Neural progenitor cell (in vitro differentiated cells): ENCODE results near the gene ABCE1. TPM values are rescaled to one million over a fixed set of nuclear protein-coding genes. Genes with fewer than 3 reads are reported as not detected.

ENCODE experiments used
- DNase-seq: peaks from one replicate; pipeline ENCODE4 v3.0.0-alpha.2; 2016; ENCODE audit warnings: low spot score
- H2AFZ ChIP-seq: fragments of 200-600 bp; sonication (generic); replicated peaks from 2 replicates; pipeline ENCODE4 v1.6.1; 2016; ENCODE audit warnings: antibody characterized with exemption
- H3F3A ChIP-seq: fragments of 200-600 bp; sonication (generic); 2 replicates; pipeline ENCODE4 v1.6.1; 2016; ENCODE audit warnings: antibody characterized with exemption, low read depth
- H3K27ac ChIP-seq: fragments of 200-600 bp; sonication (generic); 2 replicates; pipeline ENCODE4 v1.5.1; 2016; ENCODE audit warnings: mild to moderate bottlenecking
- H3K27me3 ChIP-seq: fragments of 200-600 bp; sonication (generic); 2 replicates; pipeline ENCODE4 v1.6.1; 2016; ENCODE audit warnings: mild to moderate bottlenecking, moderate library complexity
- H3K36me3 ChIP-seq: fragments of 200-600 bp; sonication (generic); 2 replicates; pipeline ENCODE4 v1.5.1; 2016
- H3K4me1 ChIP-seq: fragments of 200-600 bp; sonication (generic); 2 replicates; pipeline ENCODE4 v1.6.1; 2016; ENCODE audit warnings: mixed run types
- H3K4me2 ChIP-seq: fragments of 200-600 bp; sonication (generic); 2 replicates; pipeline ENCODE4 v1.6.1; 2016
- H3K4me3 ChIP-seq: fragments of 200-600 bp; sonication (generic); 2 replicates; pipeline ENCODE4 v1.5.1; 2016
- H3K79me2 ChIP-seq: fragments of 200-600 bp; sonication (generic); 2 replicates; pipeline ENCODE4 v1.6.1; 2016; ENCODE audit warnings: low read depth
- H3K9ac ChIP-seq: fragments of 200-600 bp; sonication (generic); 2 replicates; pipeline ENCODE4 v1.6.1; 2016
- H3K9me3 ChIP-seq: fragments of 200-600 bp; sonication (generic); 2 replicates; pipeline ENCODE4 v1.5.1; 2016; ENCODE audit warnings: low read depth
- H4K20me1 ChIP-seq: fragments of 200-600 bp; sonication (generic); 2 replicates; pipeline ENCODE4 v1.6.1; 2016; ENCODE audit warnings: low read depth
- H3K27ac Mint-ChIP-seq: 3 replicates; pipeline ENCODE4 v1.8.0; 2021; ENCODE audit warnings: mixed read lengths
- H3K27me3 Mint-ChIP-seq: 2 replicates; pipeline ENCODE4 v1.8.0; 2022; ENCODE audit warnings: low read depth, mild to moderate bottlenecking, inconsistent platforms, moderate library complexity, mixed read lengths; ENCODE audit not compliant: insufficient read depth
- H3K36me3 Mint-ChIP-seq: 3 replicates; pipeline ENCODE4 v1.8.0; 2021; ENCODE audit warnings: mixed read lengths
- H3K4me1 Mint-ChIP-seq: 3 replicates; pipeline ENCODE4 v1.8.0; 2021; ENCODE audit warnings: mixed read lengths
- H3K4me3 Mint-ChIP-seq: 3 replicates; pipeline ENCODE4 v1.8.0; 2021; ENCODE audit warnings: mild to moderate bottlenecking, moderate library complexity, mixed read lengths
- H3K9me3 Mint-ChIP-seq: 3 replicates; pipeline ENCODE4 v1.8.0; 2020; ENCODE audit warnings: mixed read lengths
- EZH2 ChIP-seq: fragments of 200-600 bp; sonication (generic); IDR thresholded peaks from 2 replicates; pipeline ENCODE4 v1.6.1; 2017; ENCODE audit warnings: antibody characterized with exemption, mild to moderate bottlenecking, moderate library complexity
- EZH2phosphoT487 ChIP-seq: fragments of 200-600 bp; sonication (generic); IDR thresholded peaks from 2 replicates; pipeline ENCODE4 v1.6.1; 2017; ENCODE audit warnings: antibody characterized with exemption
- total RNA-seq: library from RNA; depleted of rRNA; stranded (reverse); fragments of >200 nt; gene quantifications from 2 replicates; pipeline ENCODE4 v1.2.3, GENCODE V29; 2015; ENCODE audit warnings: low replicate concordance
- TF ChIP-seq, protein P1 (sequence below): fragments of 200-600 bp; sonication (generic); IDR thresholded peaks from 2 replicates; pipeline ENCODE4 v1.5.1; 2017; ENCODE audit warnings: antibody characterized with exemption, mild to moderate bottlenecking

ABCE1 gene
- total RNA-seq, 1 donor from 2014 or later = 148 TPM

DNA sequence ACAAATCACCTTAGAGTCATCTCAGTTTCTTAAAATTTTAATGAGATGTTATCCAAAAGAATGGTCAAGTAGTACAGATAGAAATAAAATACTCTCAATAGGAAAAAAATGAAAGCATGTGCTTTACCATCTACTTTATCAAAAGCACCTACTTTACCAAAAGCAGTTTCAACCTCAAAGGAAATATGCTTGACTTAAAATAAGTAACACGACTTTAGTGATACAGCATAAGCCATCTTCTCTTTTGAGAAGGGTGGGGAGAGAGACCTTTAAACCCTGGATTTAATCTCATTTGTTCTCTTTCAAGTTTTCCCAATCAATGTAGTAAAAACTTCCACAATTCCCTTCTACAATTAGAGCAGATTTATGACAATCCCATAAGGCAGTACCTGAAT is 55.8 kb downstream of the ABCE1 start:
- Histone ChIP-seq H3F3A (no peaks in the 10 kb centered on the region), H3K4me2 (no peak overlapping the region), H4K20me1 (no peaks in the 10 kb centered on the region), H3K27me3 (no peaks in the 10 kb centered on the region), H3K27ac (no peak overlapping the region), H3K9ac (no peak overlapping the region), H3K79me2 (no peaks in the 10 kb centered on the region), H3K36me3 (peaks cover 17% of the 10 kb centered on the region), H3K4me3 (no peak overlapping the region), H3K9me3 (no peaks in the 10 kb centered on the region), H3K4me1 (no peaks in the 10 kb centered on the region), H2AFZ (no peak overlapping the region)
- Mint-ChIP-seq H3K4me1 (no peaks in the 10 kb centered on the region), H3K27ac (no peak overlapping the region), H3K4me3 (no peak overlapping the region), H3K36me3 (peaks cover 27% of the 10 kb centered on the region), H3K27me3 (no peaks in the 10 kb centered on the region), H3K9me3 (no peaks in the 10 kb centered on the region)
- TF ChIP-seq, protein P1, sequence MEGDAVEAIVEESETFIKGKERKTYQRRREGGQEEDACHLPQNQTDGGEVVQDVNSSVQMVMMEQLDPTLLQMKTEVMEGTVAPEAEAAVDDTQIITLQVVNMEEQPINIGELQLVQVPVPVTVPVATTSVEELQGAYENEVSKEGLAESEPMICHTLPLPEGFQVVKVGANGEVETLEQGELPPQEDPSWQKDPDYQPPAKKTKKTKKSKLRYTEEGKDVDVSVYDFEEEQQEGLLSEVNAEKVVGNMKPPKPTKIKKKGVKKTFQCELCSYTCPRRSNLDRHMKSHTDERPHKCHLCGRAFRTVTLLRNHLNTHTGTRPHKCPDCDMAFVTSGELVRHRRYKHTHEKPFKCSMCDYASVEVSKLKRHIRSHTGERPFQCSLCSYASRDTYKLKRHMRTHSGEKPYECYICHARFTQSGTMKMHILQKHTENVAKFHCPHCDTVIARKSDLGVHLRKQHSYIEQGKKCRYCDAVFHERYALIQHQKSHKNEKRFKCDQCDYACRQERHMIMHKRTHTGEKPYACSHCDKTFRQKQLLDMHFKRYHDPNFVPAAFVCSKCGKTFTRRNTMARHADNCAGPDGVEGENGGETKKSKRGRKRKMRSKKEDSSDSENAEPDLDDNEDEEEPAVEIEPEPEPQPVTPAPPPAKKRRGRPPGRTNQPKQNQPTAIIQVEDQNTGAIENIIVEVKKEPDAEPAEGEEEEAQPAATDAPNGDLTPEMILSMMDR = no peak
- DNase-seq = no peak

DNA sequence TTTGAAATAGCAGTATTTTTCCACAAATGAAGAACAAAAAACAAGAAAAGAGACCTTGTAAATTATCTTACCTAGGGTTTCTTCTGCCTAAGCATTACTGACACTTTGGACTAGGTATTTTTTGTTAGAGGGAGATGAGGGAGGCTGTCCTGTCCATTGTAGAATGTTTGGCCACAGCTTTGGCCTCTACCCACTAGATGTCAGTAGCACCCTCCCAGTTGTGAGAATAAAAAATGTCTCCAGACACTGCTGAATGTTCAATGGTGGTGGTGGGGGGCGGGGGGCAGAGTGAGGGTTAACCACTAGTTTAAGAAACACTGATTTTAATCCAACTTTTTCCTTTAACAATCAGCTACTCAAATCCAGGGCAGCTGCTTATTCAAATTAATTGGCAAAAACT is 56.5 kb downstream of the ABCE1 start:
- no peak for TF ChIP-seq EZH2phosphoT487
- TF ChIP-seq, protein P1 = peak; percentile 62
- no peak overlapping the region for H3K9ac ChIP-seq
- H3K4me1 ChIP-seq = no peaks in the 10 kb centered on the region
- DNase-seq = peak; percentile 50
- H3K79me2 ChIP-seq = no peaks in the 10 kb centered on the region
- no peaks in the 10 kb centered on the region for H3K4me1 Mint-ChIP-seq
- no peaks in the 10 kb centered on the region for H3K9me3 Mint-ChIP-seq
- peaks cover 17% of the 10 kb centered on the region for H3K36me3 ChIP-seq
- H3K36me3 Mint-ChIP-seq = peaks cover 25% of the 10 kb centered on the region
- H3K27ac ChIP-seq = no peak overlapping the region
- no peak overlapping the region for H2AFZ ChIP-seq
- no peaks in the 10 kb centered on the region for H3F3A ChIP-seq
- no peaks in the 10 kb centered on the region for H3K27me3 Mint-ChIP-seq
- no peak overlapping the region for H3K4me2 ChIP-seq
- no peaks in the 10 kb centered on the region for H4K20me1 ChIP-seq
- H3K4me3 ChIP-seq = no peak overlapping the region
- H3K27me3 ChIP-seq = no peaks in the 10 kb centered on the region
- H3K9me3 ChIP-seq = no peaks in the 10 kb centered on the region
- H3K4me3 Mint-ChIP-seq = no peak overlapping the region
- H3K27ac Mint-ChIP-seq = no peak overlapping the region

DNA sequence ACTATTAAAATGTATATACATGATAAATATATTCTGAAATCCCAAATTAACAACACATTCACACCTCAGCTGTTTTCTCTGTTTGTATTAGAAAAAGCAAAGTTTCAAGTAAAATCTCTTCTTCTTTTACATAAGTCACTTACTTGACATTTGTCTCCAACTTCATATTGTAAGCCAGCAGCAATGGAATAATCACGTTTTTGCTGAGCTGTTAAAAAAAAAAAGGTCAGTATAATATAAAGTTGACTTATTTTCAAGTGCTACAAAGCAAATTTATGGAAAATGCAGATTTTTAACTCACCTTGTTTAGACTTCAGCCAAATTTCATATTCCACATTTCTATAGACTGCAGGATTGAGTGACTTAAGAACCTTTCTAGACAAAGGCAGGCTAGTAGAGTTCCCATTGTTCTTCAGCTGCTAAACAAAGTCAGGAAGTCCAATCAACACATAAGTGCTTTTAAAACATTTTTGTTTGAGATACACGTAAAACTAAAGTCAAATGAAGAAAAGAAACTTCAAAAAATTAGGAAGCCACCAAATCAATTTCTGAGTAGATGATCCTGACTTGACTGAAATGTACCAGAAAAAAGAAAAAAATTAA is 57.3 kb downstream of the ABCE1 start:
- peaks cover 17% of the 10 kb centered on the region for H3K36me3 Mint-ChIP-seq
- H3K4me1 Mint-ChIP-seq = no peaks in the 10 kb centered on the region
- H3K79me2 ChIP-seq = no peaks in the 10 kb centered on the region
- no peaks in the 10 kb centered on the region for H3K27me3 Mint-ChIP-seq
- H3K27ac Mint-ChIP-seq = no peak overlapping the region
- no peaks in the 10 kb centered on the region for H3K9me3 ChIP-seq
- no peak overlapping the region for H3K9ac ChIP-seq
- H2AFZ ChIP-seq = no peak overlapping the region
- no peaks in the 10 kb centered on the region for H3K27me3 ChIP-seq
- no peaks in the 10 kb centered on the region for H3K9me3 Mint-ChIP-seq
- TF ChIP-seq EZH2 = no peak
- no peak for TF ChIP-seq EZH2phosphoT487
- TF ChIP-seq, protein P1 = no peak
- H3K4me3 ChIP-seq = no peak overlapping the region
- H3K27ac ChIP-seq = no peak overlapping the region
- DNase-seq = no peak
- no peaks in the 10 kb centered on the region for H4K20me1 ChIP-seq
- no peak overlapping the region for H3K4me3 Mint-ChIP-seq
- peaks cover 17% of the 10 kb centered on the region for H3K36me3 ChIP-seq
- no peaks in the 10 kb centered on the region for H3F3A ChIP-seq
- H3K4me1 ChIP-seq = no peaks in the 10 kb centered on the region
- H3K4me2 ChIP-seq = no peak overlapping the region
